ENCODE data around the gene PADI1. TPM values are rescaled to one million over a fixed set of nuclear protein-coding genes. Genes with fewer than 3 reads are reported as not detected.
"Not testable (repeated sequence)": the region's sequence is repeated elsewhere in the genome, so short reads cannot be mapped to it uniquely, and the experiment has no call there.

The PADI1 gene
- total RNA-seq, 2 experiments from 2014 or later, result not detected

DNA sequence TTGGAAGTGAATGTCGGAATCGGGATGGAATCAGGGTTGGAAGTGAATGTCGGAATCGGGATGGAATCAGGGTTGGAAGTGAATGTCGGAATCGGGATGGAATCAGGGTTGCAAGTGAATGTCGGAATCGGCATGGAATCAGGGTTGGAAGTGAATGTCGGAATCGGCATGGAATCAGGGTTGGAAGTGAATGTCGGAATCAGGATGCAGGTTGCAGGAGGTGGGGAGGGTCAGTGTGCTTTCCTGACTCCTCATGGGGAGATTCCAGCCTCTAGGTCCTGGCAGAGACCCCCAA lies 36.8 kb downstream of the PADI1 start:
- H3K27ac ChIP-seq (ENCODE audit: low read depth, low read length, poor library complexity, severe bottlenecking), result not testable (repeated sequence)

DNA sequence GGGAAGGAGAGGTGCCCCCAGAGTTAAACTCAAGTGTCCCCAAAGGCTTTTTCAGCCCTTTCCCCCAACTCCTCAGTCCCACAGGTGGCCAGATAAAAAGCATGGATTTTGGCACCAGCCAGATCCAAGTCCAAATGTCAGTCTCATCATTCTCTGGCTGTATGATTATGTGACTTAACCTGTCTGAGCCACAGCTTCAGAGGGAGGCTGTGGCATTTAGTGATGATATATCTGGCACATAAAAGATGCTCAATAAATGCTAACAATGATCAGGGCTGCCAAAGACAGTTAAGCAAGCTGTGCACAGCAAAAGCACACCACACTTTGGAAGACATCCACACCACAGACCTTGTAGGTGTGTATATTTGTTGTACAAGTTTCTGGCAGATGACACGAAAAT lies 38.3 kb downstream of the PADI1 start:
- POLR2A ChIA-PET, result no interaction called here
- TF ChIP-seq EZH2phosphoT487 (IDR thresholded peaks at IDR 0.05; ENCODE audit: borderline replicate concordance, low read depth, low read length), result no peak
- TF ChIP-seq, protein P1, sequence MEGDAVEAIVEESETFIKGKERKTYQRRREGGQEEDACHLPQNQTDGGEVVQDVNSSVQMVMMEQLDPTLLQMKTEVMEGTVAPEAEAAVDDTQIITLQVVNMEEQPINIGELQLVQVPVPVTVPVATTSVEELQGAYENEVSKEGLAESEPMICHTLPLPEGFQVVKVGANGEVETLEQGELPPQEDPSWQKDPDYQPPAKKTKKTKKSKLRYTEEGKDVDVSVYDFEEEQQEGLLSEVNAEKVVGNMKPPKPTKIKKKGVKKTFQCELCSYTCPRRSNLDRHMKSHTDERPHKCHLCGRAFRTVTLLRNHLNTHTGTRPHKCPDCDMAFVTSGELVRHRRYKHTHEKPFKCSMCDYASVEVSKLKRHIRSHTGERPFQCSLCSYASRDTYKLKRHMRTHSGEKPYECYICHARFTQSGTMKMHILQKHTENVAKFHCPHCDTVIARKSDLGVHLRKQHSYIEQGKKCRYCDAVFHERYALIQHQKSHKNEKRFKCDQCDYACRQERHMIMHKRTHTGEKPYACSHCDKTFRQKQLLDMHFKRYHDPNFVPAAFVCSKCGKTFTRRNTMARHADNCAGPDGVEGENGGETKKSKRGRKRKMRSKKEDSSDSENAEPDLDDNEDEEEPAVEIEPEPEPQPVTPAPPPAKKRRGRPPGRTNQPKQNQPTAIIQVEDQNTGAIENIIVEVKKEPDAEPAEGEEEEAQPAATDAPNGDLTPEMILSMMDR (conservative IDR thresholded peaks at IDR 0.05; ENCODE audit: low read length), result no peak
- no peaks in the 10 kb centered on the region for H4K20me1 ChIP-seq (ENCODE audit: insufficient read depth, low read length)
- no peak overlapping the region for H3K4me3 ChIP-seq (ENCODE audit: low read depth, low read length, poor library complexity, severe bottlenecking)
- H3K9me2 ChIP-seq (ENCODE audit: insufficient read depth, low read length), result no peaks in the 10 kb centered on the region
- DNase-seq (ENCODE audit: low spot score), result no peak
- H3K36me3 ChIP-seq (ENCODE audit: insufficient read depth, low read length), result no peaks in the 10 kb centered on the region
- no peaks in the 10 kb centered on the region for H3K9me3 ChIP-seq (ENCODE audit: low read length)
- CTCF ChIA-PET (ENCODE audit: unreplicated experiment), result no interaction called here
- H3K4me2 ChIP-seq (ENCODE audit: low read length), result no peak overlapping the region
- no peaks in the 10 kb centered on the region for H3K4me1 ChIP-seq (ENCODE audit: insufficient read depth, low read length, poor library complexity, severe bottlenecking)
- H3K27ac ChIP-seq (ENCODE audit: low read depth, low read length, poor library complexity, severe bottlenecking), result no peak overlapping the region
- BruUV-seq (replicated peaks), result no TSS peak
- no peak overlapping the region for H2AFZ ChIP-seq (ENCODE audit: low read length)
- no peaks in the 10 kb centered on the region for H3K79me2 ChIP-seq (ENCODE audit: insufficient read depth, low read depth, low read length)
- intact Hi-C loops (cut with micrococcal nuclease; ENCODE audit: unreplicated experiment), result no loop called here

More for the DNA sequence above, 36.8 kb downstream of the PADI1 start:
- H3K4me2 ChIP-seq (ENCODE audit: low read length); H3K79me2 ChIP-seq (ENCODE audit: insufficient read depth, low read depth, low read length); POLR2A ChIA-PET; H3K36me3 ChIP-seq (ENCODE audit: insufficient read depth, low read length); H3K4me1 ChIP-seq (ENCODE audit: insufficient read depth, low read length, poor library complexity, severe bottlenecking); H2AFZ ChIP-seq (ENCODE audit: low read length); BruUV-seq (replicated peaks); H4K20me1 ChIP-seq (ENCODE audit: insufficient read depth, low read length); intact Hi-C loops (cut with micrococcal nuclease; ENCODE audit: unreplicated experiment); H3K4me3 ChIP-seq (ENCODE audit: low read depth, low read length, poor library complexity, severe bottlenecking); H3K9me3 ChIP-seq (ENCODE audit: low read length); CTCF ChIA-PET (ENCODE audit: unreplicated experiment); H3K9me2 ChIP-seq (ENCODE audit: insufficient read depth, low read length); DNase-seq (ENCODE audit: low spot score): not testable (repeated sequence)

DNA sequence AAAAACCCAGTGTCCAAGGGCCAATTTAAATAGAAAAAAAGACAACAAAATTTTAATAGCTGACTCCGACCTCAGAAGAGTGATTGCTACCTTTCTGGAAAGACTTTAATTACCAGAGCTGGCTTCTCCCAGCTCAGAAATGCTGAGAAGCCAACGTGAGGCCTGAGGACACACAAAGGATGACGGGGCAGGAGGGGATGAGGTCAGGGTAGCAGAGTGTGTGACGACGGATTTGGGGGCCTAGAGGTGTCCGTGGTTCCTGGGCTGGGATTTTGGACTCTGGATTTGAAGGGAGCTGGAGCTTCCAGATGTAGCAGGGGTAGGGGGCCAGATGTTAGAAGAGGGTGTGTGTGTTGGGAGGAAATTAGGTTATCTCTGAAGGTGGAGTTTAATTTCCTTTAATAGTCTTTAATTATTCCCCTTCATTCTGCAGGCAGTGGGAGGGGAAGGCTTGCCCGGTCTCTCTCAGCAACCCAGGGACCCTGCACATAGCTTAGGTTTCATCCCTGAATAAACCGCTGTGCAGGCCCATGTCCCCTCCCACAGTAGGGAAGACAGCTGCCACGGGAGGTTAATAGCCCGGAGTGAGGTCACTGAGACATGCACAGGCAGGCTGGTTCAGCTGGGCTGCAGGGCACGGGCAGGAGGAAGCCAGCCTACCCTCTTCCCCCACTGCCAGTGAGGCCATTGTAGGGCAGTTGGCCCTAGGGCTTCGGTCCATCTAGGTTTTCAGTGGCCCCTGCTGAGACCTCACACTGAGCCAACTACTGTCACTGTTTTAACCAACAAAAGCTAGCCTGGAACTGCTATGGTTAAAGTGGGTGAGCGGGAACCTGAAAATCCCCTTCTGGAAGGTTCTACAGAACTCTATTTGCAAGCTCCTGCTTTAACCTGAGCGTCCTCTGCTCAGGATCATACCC lies 40.2 kb downstream of the PADI1 start:
- TF ChIP-seq, protein P1 (conservative IDR thresholded peaks at IDR 0.05; ENCODE audit: low read length), result no peak
- no peak for TF ChIP-seq EZH2phosphoT487 (IDR thresholded peaks at IDR 0.05; ENCODE audit: borderline replicate concordance, low read depth, low read length)
- POLR2A ChIA-PET, result interaction anchor here (1.2 kb wide), 1 partner anchor 11 kb away, joined by 3 read pairs; no protein-coding TSS in a partner anchor
- no peaks in the 10 kb centered on the region for H4K20me1 ChIP-seq (ENCODE audit: insufficient read depth, low read length)
- no peaks in the 10 kb centered on the region for H3K4me1 ChIP-seq (ENCODE audit: insufficient read depth, low read length, poor library complexity, severe bottlenecking)
- no peak overlapping the region for H3K27ac ChIP-seq (ENCODE audit: low read depth, low read length, poor library complexity, severe bottlenecking)
- H3K9me2 ChIP-seq (ENCODE audit: insufficient read depth, low read length), result no peaks in the 10 kb centered on the region
- H3K36me3 ChIP-seq (ENCODE audit: insufficient read depth, low read length), result no peaks in the 10 kb centered on the region
- H3K79me2 ChIP-seq (ENCODE audit: insufficient read depth, low read depth, low read length), result no peaks in the 10 kb centered on the region
- no peaks in the 10 kb centered on the region for H3K9me3 ChIP-seq (ENCODE audit: low read length)
- H3K4me2 ChIP-seq (ENCODE audit: low read length), result no peak overlapping the region
- no peak overlapping the region for H3K4me3 ChIP-seq (ENCODE audit: low read depth, low read length, poor library complexity, severe bottlenecking)
- no peak overlapping the region for H2AFZ ChIP-seq (ENCODE audit: low read length)
- no TSS peak for BruUV-seq (replicated peaks)
- CTCF ChIA-PET (ENCODE audit: unreplicated experiment), result no interaction called here
- intact Hi-C loops (cut with micrococcal nuclease; ENCODE audit: unreplicated experiment), result no loop called here
- no peak for DNase-seq (ENCODE audit: low spot score)
